Stimulated activated CD8-positive, alpha-beta memory T cell treated with anti-CD3 and anti-CD28 coated beads, Interleukin-15, amount 100 ng/mL, for 1 hour (primary cell): ENCODE measurements around the gene MMS19.
"Not testable (repeated sequence)": the region's sequence is repeated elsewhere in the genome, so short reads cannot be mapped to it uniquely, and the experiment has no call there.

ENCODE experiments used
- DNase-seq: peaks from one replicate; pipeline ENCODE4 v3.0.0-alpha.2; 2020; ENCODE audit warnings: low read depth

The MMS19 gene

GRCh38 chr10:97499561-97500296, 1.5 kb upstream of the MMS19 start:
- no peak for DNase-seq

GRCh38 chr10:97498841-97499560, 779 bp upstream of the MMS19 start, which contains the start of gene UBTD1:
Gene UBTD1 (plus strand): TSS chr10:97498924. CDS start chr10:97499204, 280 bp downstream.
- no peak for DNase-seq

GRCh38 chr10:97497572-97498075, 598 bp downstream of the MMS19 start:
- peak; percentile 27 for DNase-seq

GRCh38 chr10:97494863-97495506, 3.2 kb downstream of the MMS19 start:
- no peak for DNase-seq

GRCh38 chr10:97494151-97494550, 4.1 kb downstream of the MMS19 start:
- no peak for DNase-seq

GRCh38 chr10:97490592-97490991, 7.6 kb downstream of the MMS19 start:
- no peak for DNase-seq

GRCh38 chr10:97485647-97486281, 12.5 kb downstream of the MMS19 start:
- no peak for DNase-seq

- DNase-seq, result no peak
Measured at GRCh38 chr10:97483921-97484320, 14.3 kb downstream of the MMS19 start.

- no peak for DNase-seq
Measured at GRCh38 chr10:97483506-97483905, 14.7 kb downstream of the MMS19 start.

- DNase-seq, result no peak
Measured at GRCh38 chr10:97482381-97482780, 15.8 kb downstream of the MMS19 start.

GRCh38 chr10:97481071-97481470, 17.2 kb downstream of the MMS19 start:
- no peak for DNase-seq

GRCh38 chr10:97479939-97480338, 18.3 kb downstream of the MMS19 start:
- no peak for DNase-seq

- DNase-seq, result not testable (repeated sequence)
Measured at GRCh38 chr10:97479410-97479809, 18.8 kb downstream of the MMS19 start.

- no peak for DNase-seq
Measured at GRCh38 chr10:97475936-97476594, 22.2 kb downstream of the MMS19 start.

- no peak for DNase-seq
Measured at GRCh38 chr10:97474918-97475317, 23.3 kb downstream of the MMS19 start.

GRCh38 chr10:97468781-97469180, 29.4 kb downstream of the MMS19 start:
- not testable (repeated sequence) for DNase-seq

GRCh38 chr10:97468162-97468561, 30.1 kb downstream of the MMS19 start:
- no peak for DNase-seq

GRCh38 chr10:97466755-97467154, 31.5 kb downstream of the MMS19 start:
- no peak for DNase-seq

GRCh38 chr10:97465982-97466381, 32.2 kb downstream of the MMS19 start:
- no peak for DNase-seq

GRCh38 chr10:97464226-97464625, 34.0 kb downstream of the MMS19 start:
- DNase-seq, result no peak

GRCh38 chr10:97463363-97464132, 34.7 kb downstream of the MMS19 start:
- DNase-seq, result no peak
